Mesenteric fat pad (tissue), 1 donor: ENCODE results near the gene FRAT1. TPM values are rescaled to one million over a fixed set of nuclear protein-coding genes. Genes with fewer than 3 reads are reported as not detected.

Experiments
- DNase-seq: peaks from one replicate; pipeline ENCODE4 v3.0.0-alpha.2; 2020; ENCODE audit warnings: low spot score
- total RNA-seq: library from RNA; stranded (reverse); fragmentation: NEBNext Ultra II Directional; extraction: Animal tissue kit (Norgen Biotek cat#: 25700); gene quantifications from one replicate; pipeline ENCODE4 v1.2.1, GENCODE V29; 2021
- donor health status: DM: yes; HTN: yes; CAD: no.

Gene FRAT1
- total RNA-seq, 1 donor from 2014 or later, result 8.2 TPM

DNA sequence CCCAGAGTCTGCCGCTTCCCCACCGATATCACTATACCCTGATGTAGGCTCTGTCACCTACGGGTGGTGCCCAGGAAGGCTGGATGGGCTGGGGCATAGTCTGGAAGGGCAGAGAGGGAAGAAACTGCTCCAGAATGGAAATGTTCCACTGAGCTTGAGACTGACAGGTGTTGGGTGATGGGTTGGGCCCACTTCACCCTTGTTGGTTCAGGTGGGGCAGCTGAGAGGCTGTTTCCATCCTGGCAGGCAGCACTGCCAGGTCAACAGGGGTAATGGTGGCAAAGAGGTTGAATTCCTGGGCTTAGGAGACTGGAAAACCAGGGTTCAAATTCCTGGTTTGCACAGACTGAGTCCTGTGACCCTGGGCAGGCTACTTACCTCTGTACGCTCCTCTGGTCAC, 44.0 kb downstream of the FRAT1 start:
- no peak for DNase-seq

DNA sequence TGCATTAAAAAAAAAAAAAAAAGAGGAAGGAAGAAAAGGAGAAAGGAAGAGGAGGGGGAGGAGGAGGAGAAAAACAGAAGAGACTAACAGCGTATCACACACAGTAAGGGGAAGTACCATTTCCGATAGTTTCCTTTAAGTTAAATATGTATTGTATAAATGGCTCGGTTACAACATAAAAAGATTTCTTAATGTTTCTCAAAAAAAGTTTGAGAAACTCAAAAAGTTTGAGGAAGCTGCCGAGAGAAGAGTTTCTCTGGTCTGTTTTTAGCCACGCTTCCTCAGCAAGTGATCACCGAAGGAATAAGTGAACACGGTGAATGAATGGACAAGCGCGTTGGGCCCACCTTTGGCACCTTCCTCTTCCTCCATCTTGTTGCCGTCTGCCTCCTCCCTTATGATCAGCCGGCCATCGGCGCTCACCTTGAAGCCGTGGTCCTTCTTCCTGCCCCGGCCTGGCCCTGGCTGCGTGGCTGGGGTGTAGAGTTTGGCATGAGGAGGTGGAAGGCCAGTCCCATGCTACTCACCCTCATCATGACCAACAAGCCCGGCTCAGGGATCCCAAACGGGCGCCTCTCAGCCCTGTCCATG, 46.8 kb downstream of the FRAT1 start:
- DNase-seq, result no peak

- no peak for DNase-seq
Observed at GRCh38 chr10:97366572-97366971, 47.5 kb downstream of the FRAT1 start.

DNA sequence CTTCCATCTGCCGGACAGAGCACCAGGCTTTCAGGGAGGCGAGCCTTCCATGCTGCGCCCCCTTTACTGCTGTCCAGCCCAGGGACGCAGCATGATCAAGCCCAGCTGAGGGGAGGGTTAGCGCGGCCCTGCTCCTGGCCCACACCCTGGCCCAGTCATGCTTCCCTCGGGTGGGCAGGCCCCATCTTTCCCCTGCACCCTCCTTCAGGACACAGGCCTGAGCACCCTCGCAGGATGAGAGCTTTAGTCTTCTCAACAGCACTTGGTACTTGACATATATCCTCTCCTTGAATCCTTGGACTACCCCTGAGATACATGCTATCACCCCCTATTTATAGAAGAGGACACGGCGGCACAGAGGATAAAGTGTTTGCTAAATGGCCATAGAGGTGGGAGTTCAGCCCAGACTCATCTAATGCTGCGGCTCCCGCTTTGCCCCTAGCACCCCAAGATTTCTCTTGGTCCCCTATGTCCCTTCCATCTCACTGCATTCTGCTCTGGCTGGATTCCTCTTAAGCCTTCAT, 48.1 kb downstream of the FRAT1 start:
- DNase-seq, result no peak

Other genes with a start within 250 kb of the FRAT1 start
- 0.19 TPM for gene SLIT1, start 133.3 kb upstream of the FRAT1 start, total RNA-seq
- gene ARHGAP19, start 26.6 kb upstream of the FRAT1 start, total RNA-seq, result 7.9 TPM
- gene FRAT2, start 15.5 kb downstream of the FRAT1 start, total RNA-seq, result 8.4 TPM
- 38.6 TPM for gene RRP12, start 82.1 kb downstream of the FRAT1 start, total RNA-seq
- 190 TPM for gene PGAM1, start 106.9 kb downstream of the FRAT1 start, total RNA-seq
- gene EXOSC1, start 126.7 kb downstream of the FRAT1 start, total RNA-seq, result 21.2 TPM
- 28.0 TPM for gene ZDHHC16, start 126.9 kb downstream of the FRAT1 start, total RNA-seq
- gene MMS19, start 179.2 kb downstream of the FRAT1 start, total RNA-seq, result 38.0 TPM
- 19.9 TPM for gene UBTD1, start 179.7 kb downstream of the FRAT1 start, total RNA-seq